ENCODE data around the gene PCDHGA8.
"Not testable (repeated sequence)": the region's sequence is repeated elsewhere in the genome, so short reads cannot be mapped to it uniquely, and the experiment has no call there.

Gene PCDHGA8

DNA sequence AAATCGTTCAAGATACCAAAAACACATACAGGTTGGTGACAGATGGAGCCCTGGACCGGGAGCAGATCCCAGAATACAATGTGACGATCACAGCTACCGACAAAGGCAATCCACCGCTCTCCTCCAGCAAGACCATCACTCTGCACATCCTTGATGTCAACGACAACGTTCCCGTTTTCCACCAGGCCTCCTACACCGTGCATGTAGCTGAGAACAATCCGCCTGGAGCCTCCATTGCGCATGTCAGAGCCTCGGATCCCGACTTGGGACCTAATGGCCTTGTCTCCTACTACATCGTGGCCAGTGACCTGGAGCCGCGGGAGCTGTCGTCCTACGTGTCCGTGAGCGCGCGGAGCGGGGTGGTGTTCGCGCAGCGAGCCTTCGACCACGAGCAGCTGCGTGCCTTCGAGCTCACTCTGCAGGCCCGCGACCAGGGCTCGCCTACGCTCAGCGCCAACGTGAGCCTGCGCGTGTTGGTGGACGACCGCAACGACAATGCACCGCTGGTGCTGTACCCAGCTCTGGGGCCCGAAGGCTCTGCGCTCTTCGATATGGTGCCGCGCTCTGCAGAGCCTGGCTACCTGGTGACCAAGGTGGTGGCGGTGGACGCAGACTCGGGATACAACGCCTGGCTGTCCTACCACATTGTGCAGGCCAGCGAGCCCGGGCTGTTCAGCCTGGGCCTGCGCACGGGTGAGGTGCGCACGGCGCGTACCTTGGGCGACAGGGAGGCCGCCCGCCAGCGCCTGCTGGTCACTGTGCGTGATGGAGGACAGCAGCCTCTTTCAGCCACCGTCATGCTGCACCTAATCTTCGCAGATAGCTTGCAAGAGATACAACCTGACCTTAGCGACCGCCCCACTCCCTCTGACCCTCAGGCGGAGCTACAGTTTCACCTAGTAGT lies 20.6 kb upstream of the PCDHGA8 start:
- no peak for DNase-seq

DNA sequence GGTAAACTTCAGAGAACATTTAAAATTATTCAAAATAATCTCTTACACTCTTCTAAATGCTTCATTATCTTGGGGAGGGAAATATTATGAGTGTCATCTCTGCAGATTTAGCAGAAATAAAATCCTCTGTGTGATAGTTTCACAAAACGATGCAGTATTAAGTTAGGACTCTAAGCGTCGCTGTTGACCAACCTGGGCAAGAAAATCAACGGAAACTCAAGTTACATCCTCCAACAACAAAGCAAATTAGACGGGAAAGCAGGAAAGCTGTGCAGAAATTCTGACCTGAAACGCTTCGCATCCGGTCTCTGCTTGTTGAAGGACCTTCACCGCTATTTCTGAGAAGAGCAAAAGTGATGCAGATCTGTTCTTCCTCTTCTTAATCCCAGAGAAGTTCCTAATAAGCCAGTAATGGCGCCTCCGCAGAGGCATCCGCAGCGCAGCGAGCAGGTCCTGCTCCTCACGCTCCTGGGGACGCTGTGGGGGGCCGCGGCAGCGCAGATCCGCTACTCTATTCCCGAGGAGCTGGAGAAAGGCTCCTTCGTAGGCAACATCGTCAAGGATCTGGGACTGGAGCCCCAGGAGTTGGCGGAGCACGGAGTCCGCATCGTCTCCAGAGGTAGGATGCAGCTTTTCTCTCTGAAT lies 18.6 kb upstream of the PCDHGA8 start, which contains the start of gene PCDHGA6:
Gene PCDHGA6 (plus strand): TSS at position 219 of the 645 bp plus-strand sequence. CDS start 193 bp downstream, at position 412.
- DNase-seq: no peak

DNA sequence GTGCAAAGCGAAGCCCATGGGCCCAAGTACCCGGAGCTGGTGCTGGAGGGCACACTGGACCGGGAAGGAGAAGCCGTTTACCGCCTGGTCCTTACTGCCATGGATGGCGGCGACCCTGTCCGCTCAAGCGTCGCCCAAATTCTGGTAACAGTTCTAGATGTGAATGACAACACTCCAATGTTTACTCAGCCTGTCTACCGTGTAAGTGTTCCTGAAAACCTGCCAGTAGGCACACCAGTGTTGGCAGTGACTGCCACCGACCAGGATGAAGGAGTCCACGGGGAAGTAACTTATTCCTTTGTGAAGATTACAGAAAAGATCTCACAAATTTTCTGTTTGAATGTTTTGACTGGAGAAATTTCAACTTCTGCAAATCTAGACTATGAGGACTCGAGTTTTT lies 17.8 kb upstream of the PCDHGA8 start:
- DNase-seq: no peak

DNA sequence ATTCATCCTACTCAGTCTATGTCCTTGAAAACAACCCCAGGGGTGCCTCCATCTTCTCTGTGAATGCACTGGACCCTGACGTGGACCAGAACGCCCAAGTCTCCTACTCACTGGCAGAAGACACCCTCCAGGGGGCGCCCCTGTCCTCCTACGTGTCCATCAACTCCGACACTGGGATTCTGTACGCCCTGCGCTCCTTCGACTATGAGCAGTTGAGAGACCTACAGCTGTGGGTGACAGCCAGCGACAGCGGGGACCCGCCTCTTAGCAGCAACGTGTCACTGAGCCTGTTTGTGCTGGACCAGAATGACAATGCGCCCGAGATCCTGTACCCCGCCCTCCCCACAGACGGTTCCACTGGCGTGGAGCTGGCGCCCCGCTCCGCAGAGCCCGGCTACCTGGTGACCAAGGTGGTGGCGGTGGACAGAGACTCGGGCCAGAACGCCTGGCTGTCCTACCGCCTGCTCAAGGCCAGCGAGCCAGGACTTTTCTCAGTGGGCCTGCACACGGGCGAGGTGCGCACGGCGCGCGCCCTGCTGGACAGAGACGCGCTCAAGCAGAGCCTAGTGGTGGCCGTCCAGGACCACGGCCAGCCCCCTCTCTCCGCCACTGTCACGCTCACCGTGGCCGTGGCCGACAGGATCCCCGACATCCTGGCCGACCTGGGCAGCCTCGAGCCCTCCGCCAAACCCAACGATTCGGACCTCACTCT lies 16.8 kb upstream of the PCDHGA8 start:
- not testable (repeated sequence) for DNase-seq

DNA sequence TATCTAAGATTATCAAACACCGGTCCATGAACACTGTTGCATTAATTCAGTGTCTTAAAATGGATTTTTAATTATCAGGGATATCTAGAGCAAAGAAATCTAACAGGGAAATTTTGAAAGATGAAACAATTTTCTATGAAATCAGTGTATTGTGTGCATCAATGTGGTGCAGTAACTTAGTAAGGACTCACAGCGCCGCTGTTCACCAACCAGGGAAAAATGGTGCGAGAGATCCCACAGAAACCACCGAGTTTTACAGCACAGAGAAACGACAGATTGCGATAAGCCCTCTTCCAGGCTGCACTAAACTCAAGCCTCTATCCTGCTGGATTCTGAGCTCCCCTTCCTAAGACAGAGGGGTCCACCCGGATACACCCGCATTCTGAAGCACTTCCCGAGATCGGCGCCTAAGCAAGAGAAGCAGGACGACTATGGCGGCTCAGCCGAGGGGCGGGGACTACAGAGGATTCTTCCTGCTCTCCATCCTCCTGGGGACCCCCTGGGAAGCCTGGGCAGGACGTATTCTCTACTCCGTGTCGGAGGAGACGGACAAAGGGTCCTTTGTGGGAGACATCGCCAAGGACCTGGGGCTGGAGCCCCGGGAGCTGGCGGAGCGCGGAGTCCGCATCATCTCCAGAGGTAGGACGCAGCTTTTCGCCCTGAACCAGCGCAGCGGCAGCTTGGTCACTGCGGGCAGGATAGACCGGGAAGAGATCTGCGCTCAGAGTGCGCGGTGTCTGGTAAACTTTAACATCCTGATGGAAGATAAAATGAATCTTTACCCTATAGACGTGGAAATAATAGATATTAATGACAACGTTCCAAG lies 9.8 kb upstream of the PCDHGA8 start, which contains the start of gene PCDHGA7:
Gene PCDHGA7 (plus strand): TSS at position 274 of the 826 bp plus-strand sequence. CDS start 158 bp downstream, at position 432.
- DNase-seq: no peak

DNA sequence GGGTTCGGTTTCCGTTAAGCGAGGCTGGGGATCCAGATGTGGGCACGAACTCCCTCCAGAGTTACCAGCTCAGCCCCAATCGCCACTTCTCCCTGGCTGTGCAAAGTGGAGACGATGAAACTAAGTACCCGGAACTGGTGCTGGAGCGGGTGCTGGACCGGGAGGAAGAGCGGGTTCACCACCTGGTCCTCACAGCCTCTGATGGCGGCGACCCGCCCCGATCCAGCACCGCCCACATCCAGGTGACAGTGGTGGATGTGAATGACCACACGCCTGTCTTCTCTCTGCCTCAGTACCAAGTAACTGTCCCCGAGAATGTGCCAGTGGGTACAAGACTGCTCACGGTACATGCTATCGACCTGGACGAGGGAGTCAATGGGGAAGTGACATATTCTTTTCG lies 9.1 kb upstream of the PCDHGA8 start:
- no peak for DNase-seq

DNA sequence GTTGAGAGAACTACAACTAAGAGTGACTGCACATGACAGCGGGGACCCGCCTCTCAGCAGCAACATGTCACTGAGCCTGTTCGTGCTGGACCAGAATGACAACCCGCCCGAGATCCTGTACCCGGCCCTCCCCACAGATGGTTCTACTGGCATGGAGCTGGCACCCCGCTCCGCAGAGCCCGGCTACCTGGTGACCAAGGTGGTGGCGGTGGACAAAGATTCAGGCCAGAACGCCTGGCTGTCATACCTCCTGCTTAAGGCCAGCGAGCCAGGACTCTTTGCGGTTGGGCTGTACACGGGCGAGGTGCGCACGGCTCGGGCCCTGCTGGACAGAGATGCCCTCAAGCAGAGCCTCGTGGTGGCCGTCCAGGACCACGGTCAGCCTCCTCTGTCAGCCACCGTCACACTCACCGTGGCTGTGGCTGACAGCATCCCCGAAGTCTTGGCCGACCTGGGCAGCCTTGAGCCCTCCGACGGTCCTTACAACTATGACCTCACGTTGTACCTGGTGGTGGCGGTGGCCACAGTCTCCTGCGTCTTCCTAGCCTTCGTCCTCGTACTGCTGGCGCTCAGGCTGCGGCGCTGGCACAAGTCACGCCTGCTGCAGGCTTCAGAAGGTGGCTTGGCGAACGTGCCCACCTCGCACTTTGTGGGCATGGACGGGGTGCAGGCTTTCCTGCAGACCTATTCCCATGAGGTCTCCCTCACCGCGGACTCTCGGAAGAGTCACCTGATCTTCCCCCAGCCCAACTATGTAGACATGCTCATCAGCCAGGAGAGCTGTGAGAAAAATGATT lies 7.8 kb upstream of the PCDHGA8 start:
- no peak for DNase-seq

DNA sequence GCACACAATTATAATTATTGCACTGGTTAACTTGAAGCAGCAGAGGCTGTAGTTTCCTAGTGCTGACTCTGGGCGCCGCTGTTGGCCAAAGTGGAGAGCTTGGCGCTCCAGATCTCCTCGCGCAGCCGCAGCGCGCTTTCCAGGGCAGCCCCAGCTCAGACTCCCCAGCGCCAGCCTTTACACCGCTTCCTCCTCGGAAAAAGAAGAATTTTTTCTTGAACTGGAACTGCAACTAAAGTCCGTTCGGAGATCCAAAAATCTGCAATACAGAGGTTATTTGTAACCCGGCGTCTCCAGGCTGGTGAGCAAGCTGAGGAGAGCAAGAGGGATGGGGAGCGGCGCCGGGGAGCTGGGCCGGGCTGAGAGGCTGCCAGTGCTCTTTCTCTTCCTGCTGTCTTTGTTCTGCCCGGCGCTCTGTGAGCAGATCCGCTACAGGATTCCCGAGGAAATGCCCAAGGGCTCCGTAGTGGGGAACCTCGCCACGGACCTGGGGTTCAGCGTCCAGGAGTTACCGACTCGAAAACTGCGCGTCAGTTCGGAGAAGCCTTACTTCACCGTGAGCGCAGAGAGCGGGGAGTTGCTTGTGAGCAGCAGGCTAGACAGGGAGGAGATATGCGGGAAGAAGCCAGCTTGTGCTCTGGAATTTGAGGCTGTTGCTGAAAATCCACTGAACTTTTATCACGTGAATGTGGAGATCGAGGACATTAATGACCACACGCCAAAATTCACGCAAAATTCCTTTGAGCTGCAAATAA lies 4.7 kb upstream of the PCDHGA8 start, which contains the start of gene PCDHGB4:
Gene PCDHGB4 (plus strand): TSS at position 142 of the 755 bp plus-strand sequence. CDS start 187 bp downstream, at position 329.
- DNase-seq: not testable (repeated sequence)

DNA sequence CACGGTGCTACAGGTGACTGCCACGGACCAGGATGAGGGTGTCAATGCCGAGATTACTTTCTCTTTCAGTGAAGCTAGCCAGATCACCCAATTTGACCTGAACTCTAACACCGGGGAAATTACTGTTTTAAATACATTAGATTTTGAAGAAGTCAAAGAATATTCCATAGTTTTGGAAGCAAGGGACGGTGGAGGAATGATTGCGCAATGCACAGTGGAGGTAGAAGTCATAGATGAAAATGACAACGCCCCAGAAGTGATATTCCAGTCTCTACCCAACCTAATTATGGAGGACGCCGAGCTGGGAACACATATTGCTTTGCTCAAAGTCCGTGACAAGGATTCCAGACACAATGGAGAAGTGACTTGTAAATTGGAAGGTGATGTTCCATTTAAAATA lies 3.8 kb upstream of the PCDHGA8 start:
- DNase-seq: no peak

DNA sequence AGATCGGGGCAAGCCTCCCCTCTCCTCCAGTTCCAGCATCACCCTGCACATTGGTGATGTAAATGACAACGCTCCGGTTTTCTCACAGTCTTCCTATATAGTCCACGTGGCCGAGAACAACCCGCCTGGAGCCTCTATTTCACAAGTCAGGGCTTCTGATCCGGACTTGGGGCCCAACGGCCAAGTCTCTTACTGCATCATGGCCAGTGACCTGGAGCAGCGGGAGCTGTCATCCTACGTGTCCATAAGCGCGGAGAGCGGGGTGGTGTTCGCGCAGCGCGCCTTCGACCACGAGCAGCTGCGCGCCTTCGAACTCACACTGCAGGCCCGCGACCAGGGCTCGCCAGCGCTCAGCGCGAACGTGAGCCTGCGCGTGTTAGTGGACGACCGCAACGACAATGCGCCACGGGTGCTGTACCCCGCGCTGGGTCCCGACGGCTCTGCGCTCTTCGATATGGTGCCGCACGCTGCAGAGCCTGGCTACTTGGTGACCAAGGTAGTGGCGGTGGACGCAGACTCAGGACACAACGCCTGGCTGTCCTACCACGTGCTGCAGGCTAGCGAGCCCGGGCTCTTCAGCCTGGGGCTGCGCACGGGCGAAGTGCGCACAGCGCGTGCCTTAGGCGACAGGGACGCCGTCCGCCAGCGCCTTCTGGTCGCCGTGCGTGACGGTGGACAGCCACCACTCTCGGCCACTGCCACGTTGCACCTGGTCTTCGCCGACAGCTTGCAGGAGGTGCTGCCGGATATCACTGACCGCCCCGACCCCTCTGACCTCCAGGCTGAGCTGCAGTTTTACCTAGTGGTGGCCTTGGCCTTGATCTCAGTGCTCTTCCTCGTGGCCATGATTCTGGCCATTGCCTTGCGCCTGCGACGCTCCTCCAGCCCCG lies 3.0 kb upstream of the PCDHGA8 start:
- no peak for DNase-seq

DNA sequence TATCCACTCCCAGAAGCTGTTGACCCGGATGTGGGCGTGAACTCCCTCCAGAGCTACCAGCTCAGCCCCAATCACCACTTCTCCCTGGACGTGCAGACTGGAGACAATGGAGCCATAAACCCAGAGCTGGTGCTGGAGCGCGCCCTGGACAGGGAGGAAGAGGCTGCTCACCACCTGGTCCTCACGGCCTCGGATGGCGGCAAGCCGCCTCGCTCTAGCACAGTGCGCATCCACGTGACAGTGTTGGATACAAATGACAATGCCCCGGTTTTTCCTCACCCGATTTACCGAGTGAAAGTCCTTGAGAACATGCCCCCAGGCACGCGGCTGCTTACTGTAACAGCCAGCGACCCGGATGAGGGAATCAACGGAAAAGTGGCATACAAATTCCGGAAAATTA lies 834 bp downstream of the PCDHGA8 start:
- DNase-seq: no peak

DNA sequence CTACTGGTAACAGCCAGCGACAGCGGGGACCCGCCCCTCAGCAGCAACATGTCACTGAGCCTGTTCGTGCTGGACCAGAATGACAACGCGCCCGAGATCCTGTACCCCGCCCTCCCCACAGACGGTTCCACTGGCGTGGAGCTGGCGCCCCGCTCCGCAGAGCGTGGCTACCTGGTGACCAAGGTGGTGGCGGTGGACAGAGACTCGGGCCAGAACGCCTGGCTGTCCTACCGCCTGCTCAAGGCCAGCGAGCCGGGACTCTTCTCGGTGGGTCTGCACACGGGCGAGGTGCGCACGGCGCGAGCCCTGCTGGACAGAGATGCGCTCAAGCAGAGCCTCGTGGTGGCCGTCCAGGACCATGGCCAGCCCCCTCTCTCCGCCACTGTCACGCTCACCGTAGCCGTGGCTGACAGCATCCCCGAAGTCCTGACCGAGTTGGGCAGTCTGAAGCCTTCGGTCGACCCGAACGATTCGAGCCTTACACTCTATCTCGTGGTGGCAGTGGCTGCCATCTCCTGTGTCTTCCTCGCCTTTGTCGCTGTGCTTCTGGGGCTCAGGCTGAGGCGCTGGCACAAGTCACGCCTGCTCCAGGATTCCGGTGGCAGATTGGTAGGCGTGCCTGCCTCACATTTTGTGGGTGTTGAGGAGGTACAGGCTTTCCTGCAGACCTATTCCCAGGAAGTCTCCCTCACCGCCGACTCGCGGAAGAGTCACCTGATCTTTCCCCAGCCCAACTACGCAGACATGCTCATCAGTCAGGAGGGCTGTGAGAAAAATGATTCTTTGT lies 2.2 kb downstream of the PCDHGA8 start:
- not testable (repeated sequence) for DNase-seq

DNA sequence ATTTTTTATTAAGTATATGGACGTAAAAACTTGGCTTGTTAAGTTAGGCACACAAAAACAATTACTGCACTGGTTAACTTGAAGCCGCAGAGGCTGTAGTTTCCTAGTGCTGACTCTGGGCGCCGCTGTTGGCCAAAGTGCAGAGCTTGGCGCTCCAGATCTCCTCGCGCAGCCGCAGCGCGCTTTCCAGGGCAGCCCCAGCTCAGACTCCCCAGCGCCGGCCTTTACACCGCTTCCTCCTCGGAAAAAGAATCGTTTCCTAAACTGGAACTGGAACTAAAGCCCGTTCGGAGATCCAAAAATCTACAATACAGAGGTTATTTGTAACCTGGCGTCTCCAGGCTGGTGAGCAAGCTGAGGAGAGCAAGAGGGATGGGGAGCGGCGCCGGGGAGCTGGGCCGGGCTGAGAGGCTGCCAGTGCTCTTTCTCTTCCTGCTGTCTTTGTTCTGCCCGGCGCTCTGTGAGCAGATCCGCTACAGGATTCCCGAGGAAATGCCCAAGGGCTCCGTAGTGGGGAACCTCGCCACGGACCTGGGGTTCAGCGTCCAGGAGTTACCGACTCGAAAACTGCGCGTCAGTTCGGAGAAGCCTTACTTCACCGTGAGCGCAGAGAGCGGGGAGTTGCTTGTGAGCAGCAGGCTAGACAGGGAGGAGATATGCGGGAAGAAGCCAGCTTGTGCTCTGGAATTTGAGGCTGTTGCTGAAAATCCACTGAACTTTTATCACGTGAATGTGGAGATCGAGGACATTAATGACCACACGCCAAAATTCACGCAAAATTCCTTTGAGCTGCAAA lies 5.5 kb downstream of the PCDHGA8 start, which contains the start of gene PCDHGB5:
Gene PCDHGB5 (plus strand): TSS at position 192 of the 796 bp plus-strand sequence. CDS start 181 bp downstream, at position 373.
- DNase-seq: not testable (repeated sequence)

DNA sequence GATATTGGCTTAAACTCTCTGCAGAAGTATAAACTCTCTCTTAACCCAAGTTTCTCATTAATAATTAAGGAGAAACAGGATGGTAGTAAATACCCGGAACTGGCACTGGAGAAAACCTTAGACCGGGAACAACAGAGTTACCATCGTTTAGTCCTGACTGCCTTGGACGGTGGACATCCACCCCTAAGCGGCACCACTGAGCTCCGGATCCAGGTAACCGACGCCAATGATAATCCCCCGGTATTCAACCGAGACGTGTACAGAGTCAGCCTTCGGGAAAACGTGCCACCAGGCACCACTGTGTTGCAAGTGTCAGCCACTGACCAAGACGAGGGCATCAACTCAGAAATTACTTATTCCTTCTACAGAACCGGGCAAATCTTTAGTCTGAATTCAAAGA lies 6.2 kb downstream of the PCDHGA8 start:
- DNase-seq: no peak

DNA sequence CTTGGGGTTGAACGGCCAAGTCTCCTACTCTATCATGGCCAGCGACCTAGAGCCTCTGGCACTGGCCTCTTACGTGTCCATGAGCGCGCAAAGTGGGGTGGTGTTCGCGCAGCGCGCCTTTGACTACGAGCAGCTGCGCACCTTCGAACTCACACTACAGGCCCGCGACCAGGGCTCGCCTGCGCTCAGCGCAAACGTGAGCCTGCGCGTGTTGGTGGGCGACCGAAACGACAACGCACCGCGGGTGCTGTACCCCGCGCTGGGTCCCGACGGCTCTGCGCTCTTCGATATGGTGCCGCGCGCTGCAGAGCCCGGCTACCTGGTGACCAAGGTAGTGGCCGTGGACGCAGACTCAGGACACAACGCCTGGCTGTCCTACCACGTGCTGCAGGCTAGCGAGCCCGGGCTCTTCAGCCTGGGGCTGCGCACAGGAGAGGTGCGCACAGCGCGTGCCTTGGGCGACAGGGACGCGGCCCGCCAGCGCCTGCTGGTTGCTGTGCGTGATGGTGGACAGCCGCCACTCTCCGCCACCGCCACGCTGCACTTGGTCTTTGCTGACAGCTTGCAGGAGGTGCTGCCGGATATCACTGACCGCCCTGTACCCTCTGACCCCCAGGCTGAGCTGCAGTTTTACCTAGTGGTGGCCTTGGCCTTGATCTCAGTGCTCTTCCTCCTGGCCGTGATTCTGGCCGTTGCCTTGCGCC lies 7.3 kb downstream of the PCDHGA8 start:
- no peak for DNase-seq

DNA sequence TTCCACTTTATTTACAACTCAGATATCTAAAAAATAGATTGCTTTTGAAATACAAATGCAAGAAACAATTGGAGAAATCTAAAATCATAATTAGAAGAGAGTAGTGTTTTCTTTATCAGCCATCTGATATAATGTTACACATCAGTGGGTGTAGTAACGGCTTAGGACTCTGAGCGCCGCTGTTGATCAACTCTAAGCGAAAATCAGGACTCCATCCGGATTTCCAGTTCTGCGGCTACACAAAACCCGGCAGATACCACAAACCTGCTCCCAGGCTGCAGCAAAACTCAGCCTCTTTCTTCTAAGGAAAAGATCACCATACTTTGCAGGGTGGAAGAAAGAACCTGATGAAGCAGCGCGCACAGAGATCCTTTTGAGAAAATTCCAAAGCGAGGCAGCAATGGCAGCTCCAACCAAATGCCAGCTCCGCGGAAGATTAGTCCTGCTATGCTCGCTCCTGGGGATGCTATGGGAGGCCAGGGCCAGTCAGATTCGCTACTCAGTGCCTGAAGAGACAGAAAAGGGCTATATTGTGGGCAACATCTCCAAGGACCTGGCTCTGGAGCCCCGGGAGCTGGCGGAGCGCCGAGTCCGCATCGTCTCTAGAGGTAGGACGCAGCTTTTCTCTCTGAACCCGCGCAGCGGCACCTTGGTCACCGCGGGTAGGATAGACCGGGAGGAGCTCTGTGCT lies 10.3 kb downstream of the PCDHGA8 start, which contains the start of gene PCDHGA9:
Gene PCDHGA9 (plus strand): TSS at position 226 of the 691 bp plus-strand sequence. CDS start 175 bp downstream, at position 401.
- DNase-seq: no peak

Data from NCI-H2081 (cell line).